DOHH2 (cell line): ENCODE data around the gene SLC17A6.

Source experiments
- H3F3A ChIP-seq: fragments of 200-600 bp; sonication (generic), shearing (Covaris generic); 2 replicates; pipeline ENCODE4 v1.6.0; 2016; ENCODE audit warnings: antibody characterized with exemption, mild to moderate bottlenecking; ENCODE audit not compliant: control insufficient read depth, insufficient read depth
- H3K27ac ChIP-seq: fragments of 200-600 bp; sonication (generic); 2 replicates; pipeline ENCODE4 v1.5.1; 2014; ENCODE audit warnings: low read depth, mild to moderate bottlenecking, low read length, moderate library complexity
- H3K27me3 ChIP-seq: fragments of 200-600 bp; sonication (generic); 2 replicates; pipeline ENCODE4 v1.6.1; 2014; ENCODE audit warnings: mild to moderate bottlenecking, low read length, mixed read lengths; ENCODE audit not compliant: control insufficient read depth
- H3K36me3 ChIP-seq: fragments of 200-600 bp; sonication (generic); 2 replicates; pipeline ENCODE4 v1.6.1; 2014; ENCODE audit warnings: mild to moderate bottlenecking, low read length, moderate library complexity, mixed read lengths; ENCODE audit not compliant: control insufficient read depth
- H3K4me1 ChIP-seq: fragments of 200-600 bp; sonication (generic); 2 replicates; pipeline ENCODE4 v1.6.1; 2014; ENCODE audit warnings: mild to moderate bottlenecking, low read length, mixed read lengths; ENCODE audit not compliant: control insufficient read depth
- H3K4me2 ChIP-seq: fragments of 200-600 bp; sonication (generic); 2 replicates; pipeline ENCODE4 v1.6.0; 2014; ENCODE audit warnings: mild to moderate bottlenecking, low read length, moderate library complexity
- H3K4me3 ChIP-seq: fragments of 200-600 bp; sonication (generic); 2 replicates; pipeline ENCODE4 v1.5.1; 2014; ENCODE audit warnings: mild to moderate bottlenecking, low read length, mixed read lengths
- H3K79me2 ChIP-seq: fragments of 200-600 bp; sonication (generic); 2 replicates; pipeline ENCODE4 v1.6.1; 2014; ENCODE audit warnings: mild to moderate bottlenecking, low read length, mixed read lengths; ENCODE audit not compliant: control insufficient read depth
- H3K9me2 ChIP-seq: fragments of 200-600 bp; sonication (generic); replicated peaks from 2 replicates; pipeline ENCODE4 v1.6.1; 2014; ENCODE audit warnings: mild to moderate bottlenecking, low read length, mixed read lengths; ENCODE audit not compliant: control insufficient read depth
- H3K9me3 ChIP-seq: fragments of 200-600 bp; sonication (generic); 2 replicates; pipeline ENCODE4 v1.6.1; 2014; ENCODE audit warnings: antibody characterized with exemption, low read length, mixed read lengths; ENCODE audit not compliant: control insufficient read depth, insufficient read depth
- H4K20me1 ChIP-seq: fragments of 200-600 bp; sonication (generic); 2 replicates; pipeline ENCODE4 v1.6.0; 2014; ENCODE audit warnings: low read depth, mild to moderate bottlenecking, antibody characterized with exemption, low read length, moderate library complexity; ENCODE audit not compliant: control insufficient read depth, insufficient read depth
- CTCF ChIP-seq: fragments of 200-600 bp; sonication (generic); IDR thresholded peaks from one replicate; pipeline ENCODE4 v1.5.1; 2014; ENCODE audit warnings: antibody characterized with exemption, mild to moderate bottlenecking, low read depth, low read length; ENCODE audit not compliant: poor library complexity, severe bottlenecking
- EZH2phosphoT487 ChIP-seq: fragments of 200-600 bp; sonication (generic); IDR thresholded peaks from 2 replicates; pipeline ENCODE4 v1.6.1; 2017; ENCODE audit warnings: borderline replicate concordance, mild to moderate bottlenecking, antibody characterized with exemption, low read length, moderate library complexity, mixed read lengths

Gene SLC17A6

GRCh38 chr11:22337596-22338485, at the start of gene SLC17A6:
Gene SLC17A6, plus strand, starts transcription at chr11:22338381. Its CDS starts 153 bp downstream, at chr11:22338534.
- H3K4me2 ChIP-seq, result no peak within 1 kb of the TSS
- TF ChIP-seq EZH2phosphoT487 (no peak; the same call in 1 of the 2 replicates), CTCF (no peak)
- peaks cover 9% of the 10 kb centered on the region for H3K27me3 ChIP-seq
- no peaks in the 10 kb centered on the region for H3K79me2 ChIP-seq
- H3K9me2 ChIP-seq, result no peaks in the 10 kb centered on the region
- no peak within 1 kb of the TSS for H3K27ac ChIP-seq
- no peaks in the 10 kb centered on the region for H4K20me1 ChIP-seq
- H3K4me1 ChIP-seq, result no peaks in the 10 kb centered on the region
- H3K9me3 ChIP-seq, result no peaks in the 10 kb centered on the region
- H3K4me3 ChIP-seq, result no peak within 1 kb of the TSS
- no peaks in the 10 kb centered on the region for H3K36me3 ChIP-seq
- H3F3A ChIP-seq, result no peaks in the 10 kb centered on the region

- no peaks in the 10 kb centered on the region for H3K4me1 ChIP-seq
- H3F3A ChIP-seq, result no peaks in the 10 kb centered on the region
- H3K79me2 ChIP-seq, result no peaks in the 10 kb centered on the region
- no peaks in the 10 kb centered on the region for H3K36me3 ChIP-seq
- TF ChIP-seq CTCF, result no peak
- TF ChIP-seq EZH2phosphoT487, result no peak
- no peak overlapping the region for H3K27ac ChIP-seq
- no peak overlapping the region for H3K4me3 ChIP-seq
- H4K20me1 ChIP-seq, result no peaks in the 10 kb centered on the region
- H3K27me3 ChIP-seq, result peaks cover 4% of the 10 kb centered on the region; the same call in 1 of the 2 replicates
- no peaks in the 10 kb centered on the region for H3K9me2 ChIP-seq
- no peak overlapping the region for H3K4me2 ChIP-seq
- H3K9me3 ChIP-seq, result no peaks in the 10 kb centered on the region
These were observed 35.8 kb upstream of the SLC17A6 start for GRCh38 chr11:22302368-22302767.

- no peak overlapping the region for H3K4me2 ChIP-seq
- H4K20me1 ChIP-seq, result no peaks in the 10 kb centered on the region
- TF ChIP-seq CTCF (peak; percentile 58), EZH2phosphoT487 (no peak)
- H3K9me2 ChIP-seq, result no peaks in the 10 kb centered on the region
- H3K4me3 ChIP-seq, result no peak overlapping the region
- H3K27me3 ChIP-seq, result peaks cover 4% of the 10 kb centered on the region; the same call in 1 of the 2 replicates
- H3K27ac ChIP-seq, result no peak overlapping the region
- H3K4me1 ChIP-seq, result no peaks in the 10 kb centered on the region
- no peaks in the 10 kb centered on the region for H3F3A ChIP-seq
- no peaks in the 10 kb centered on the region for H3K79me2 ChIP-seq
- no peaks in the 10 kb centered on the region for H3K36me3 ChIP-seq
- H3K9me3 ChIP-seq, result no peaks in the 10 kb centered on the region
These were observed 33.7 kb upstream of the SLC17A6 start for GRCh38 chr11:22304337-22304961.
